ENCODE measurements around the gene KLHL14. TPM values are rescaled to one million over a fixed set of nuclear protein-coding genes. Genes with fewer than 3 reads are reported as not detected.
A peak's percentile ranks its signal among the peaks of the same experiment; 100 is the strongest.

KLHL14 gene, protein sequence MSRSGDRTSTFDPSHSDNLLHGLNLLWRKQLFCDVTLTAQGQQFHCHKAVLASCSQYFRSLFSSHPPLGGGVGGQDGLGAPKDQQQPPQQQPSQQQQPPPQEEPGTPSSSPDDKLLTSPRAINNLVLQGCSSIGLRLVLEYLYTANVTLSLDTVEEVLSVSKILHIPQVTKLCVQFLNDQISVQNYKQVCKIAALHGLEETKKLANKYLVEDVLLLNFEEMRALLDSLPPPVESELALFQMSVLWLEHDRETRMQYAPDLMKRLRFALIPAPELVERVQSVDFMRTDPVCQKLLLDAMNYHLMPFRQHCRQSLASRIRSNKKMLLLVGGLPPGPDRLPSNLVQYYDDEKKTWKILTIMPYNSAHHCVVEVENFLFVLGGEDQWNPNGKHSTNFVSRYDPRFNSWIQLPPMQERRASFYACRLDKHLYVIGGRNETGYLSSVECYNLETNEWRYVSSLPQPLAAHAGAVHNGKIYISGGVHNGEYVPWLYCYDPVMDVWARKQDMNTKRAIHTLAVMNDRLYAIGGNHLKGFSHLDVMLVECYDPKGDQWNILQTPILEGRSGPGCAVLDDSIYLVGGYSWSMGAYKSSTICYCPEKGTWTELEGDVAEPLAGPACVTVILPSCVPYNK
- not detected in 2 replicates for total RNA-seq (ENCODE audit: low replicate concordance)

DNA sequence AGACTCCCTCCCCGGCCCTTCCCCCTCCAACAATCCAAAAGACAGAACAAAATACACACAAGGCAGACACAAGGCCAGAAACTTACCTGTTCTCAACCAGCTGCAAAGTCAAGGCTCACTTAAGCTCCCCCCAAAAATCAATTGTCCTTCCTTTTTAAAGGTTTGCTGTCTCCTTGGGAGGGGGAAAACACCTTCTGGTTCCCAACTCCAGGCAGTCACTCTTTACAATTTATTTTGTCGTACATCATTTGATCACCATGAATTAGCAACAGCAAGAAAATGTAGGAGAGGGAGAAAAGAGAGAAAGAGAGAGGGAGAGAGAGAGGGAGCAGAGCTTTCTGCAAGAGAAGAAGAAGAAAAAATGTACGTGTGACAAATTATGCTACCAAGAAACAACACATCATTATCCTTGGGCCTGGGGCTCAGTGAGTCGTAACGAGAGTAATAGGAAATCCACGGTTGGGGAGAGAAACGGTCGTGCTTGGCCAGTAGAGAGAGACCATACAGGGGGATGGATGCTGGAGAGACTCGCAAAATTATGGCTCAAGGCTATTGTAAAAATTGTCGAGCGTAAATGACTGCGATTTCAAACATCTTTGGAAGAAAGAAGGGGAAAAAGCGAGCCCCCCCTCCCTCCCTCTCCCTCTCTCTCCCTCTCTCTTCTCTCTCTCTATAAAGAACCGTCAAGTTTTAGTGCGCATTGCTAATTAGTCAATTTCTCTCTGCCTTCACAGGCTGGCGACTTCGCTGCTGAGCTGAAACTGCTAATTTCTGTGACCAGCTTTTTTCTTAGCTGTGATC, at the start of gene KLHL14:
TSS of gene KLHL14 (minus strand) at position 443 of the 801 bp plus-strand sequence. CDS start 2,432 bp downstream, outside the sequence.
- TF ChIP-seq, protein P1, sequence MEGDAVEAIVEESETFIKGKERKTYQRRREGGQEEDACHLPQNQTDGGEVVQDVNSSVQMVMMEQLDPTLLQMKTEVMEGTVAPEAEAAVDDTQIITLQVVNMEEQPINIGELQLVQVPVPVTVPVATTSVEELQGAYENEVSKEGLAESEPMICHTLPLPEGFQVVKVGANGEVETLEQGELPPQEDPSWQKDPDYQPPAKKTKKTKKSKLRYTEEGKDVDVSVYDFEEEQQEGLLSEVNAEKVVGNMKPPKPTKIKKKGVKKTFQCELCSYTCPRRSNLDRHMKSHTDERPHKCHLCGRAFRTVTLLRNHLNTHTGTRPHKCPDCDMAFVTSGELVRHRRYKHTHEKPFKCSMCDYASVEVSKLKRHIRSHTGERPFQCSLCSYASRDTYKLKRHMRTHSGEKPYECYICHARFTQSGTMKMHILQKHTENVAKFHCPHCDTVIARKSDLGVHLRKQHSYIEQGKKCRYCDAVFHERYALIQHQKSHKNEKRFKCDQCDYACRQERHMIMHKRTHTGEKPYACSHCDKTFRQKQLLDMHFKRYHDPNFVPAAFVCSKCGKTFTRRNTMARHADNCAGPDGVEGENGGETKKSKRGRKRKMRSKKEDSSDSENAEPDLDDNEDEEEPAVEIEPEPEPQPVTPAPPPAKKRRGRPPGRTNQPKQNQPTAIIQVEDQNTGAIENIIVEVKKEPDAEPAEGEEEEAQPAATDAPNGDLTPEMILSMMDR (IDR thresholded peaks at IDR 0.05; ENCODE audit: insufficient read depth, low read length), result no peak
- peak within 1 kb of the TSS; percentile 22 for H3K4me3 ChIP-seq (ENCODE audit: low read depth, low read length)
- no peak for DNase-seq (ENCODE audit: low read depth)

DNA sequence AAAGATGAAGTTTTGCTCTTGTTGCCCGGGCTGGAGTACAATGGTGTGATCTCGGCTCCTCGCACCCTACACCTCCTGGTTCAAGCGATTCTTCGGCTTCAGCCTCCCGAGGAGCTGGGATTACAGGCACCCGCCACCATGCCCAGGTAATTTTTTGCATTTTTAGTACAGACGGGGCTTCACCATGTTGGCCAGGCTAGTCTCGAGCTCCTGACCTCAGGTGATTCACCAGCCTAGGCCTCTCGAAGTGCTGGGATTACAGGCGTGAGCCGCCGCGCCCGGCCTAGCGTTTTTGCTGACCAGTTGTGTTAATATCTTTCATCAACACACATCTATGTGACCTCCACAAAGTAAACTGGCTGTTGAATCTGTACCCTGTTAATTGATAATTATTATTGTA, 49.4 kb upstream of the KLHL14 start:
- no peak overlapping the region for H3K4me3 ChIP-seq (ENCODE audit: low read depth, low read length)
- TF ChIP-seq, protein P1 (IDR thresholded peaks at IDR 0.05; ENCODE audit: insufficient read depth, low read length), result no peak
- DNase-seq (ENCODE audit: low read depth), result no peak

DNA sequence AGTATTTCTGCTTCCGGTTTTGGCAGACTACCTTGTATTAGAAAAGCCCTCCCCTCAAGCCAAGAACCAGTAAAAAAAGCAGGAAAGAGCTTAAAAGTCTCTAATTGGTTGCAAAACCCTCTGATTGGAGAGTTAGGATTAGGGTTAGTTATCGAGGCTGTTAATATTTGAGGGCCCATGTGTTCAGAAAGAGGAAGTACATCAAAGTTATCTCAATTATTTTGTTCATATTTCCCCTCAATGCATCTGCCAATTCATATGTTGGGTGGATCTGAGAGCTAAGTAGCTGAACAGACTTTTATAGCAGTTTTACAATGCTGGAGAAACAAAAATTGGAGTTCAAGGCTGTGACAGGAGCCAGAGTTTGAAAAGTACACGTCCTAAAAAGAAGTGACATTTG, 43.1 kb upstream of the KLHL14 start:
- no peak for DNase-seq (ENCODE audit: low read depth)
- TF ChIP-seq, protein P1 (IDR thresholded peaks at IDR 0.05; ENCODE audit: insufficient read depth, low read length), result no peak
- no peak overlapping the region for H3K4me3 ChIP-seq (ENCODE audit: low read depth, low read length)

DNA sequence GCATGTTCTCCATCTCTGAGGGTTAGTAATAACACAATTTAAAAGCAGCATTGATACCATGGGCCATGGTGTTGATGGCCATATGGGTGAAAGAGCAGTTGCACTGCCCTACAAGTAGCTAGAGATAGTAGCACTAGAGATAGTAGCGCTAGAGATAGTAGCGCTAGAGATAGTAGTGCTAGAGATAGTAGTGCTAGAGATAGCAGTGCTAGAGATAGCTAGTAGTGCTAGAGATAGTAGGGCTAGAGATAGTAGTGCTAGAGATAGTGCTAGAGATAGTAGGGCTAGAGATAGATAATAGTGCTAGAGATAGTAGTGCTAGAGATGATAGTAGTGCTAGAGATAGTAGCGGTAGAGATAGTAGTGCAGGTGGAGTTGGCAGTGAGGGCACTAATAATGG, 39.5 kb upstream of the KLHL14 start:
- no peak for DNase-seq (ENCODE audit: low read depth)
- TF ChIP-seq, protein P1 (IDR thresholded peaks at IDR 0.05; ENCODE audit: insufficient read depth, low read length), result no peak

DNA sequence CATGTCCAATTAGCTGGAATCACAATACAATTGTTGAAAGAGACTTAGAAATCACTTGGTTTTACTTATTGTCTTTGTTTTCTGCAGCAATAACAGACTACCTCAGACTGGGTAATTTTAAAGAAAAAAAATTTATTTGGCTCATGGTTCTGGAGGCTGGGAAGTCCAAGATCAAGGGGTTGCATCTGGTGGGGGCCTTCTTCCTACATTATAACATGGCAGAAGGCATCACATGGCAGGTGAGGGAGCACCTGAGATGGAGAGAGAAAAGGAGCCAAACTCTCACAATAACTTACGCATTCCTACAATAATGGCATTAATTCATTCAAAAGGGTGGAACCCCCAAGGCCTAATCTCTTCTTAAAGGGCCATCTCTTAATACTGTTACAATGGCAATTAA, 37.5 kb upstream of the KLHL14 start:
- DNase-seq (ENCODE audit: low read depth), result no peak
- TF ChIP-seq, protein P1 (IDR thresholded peaks at IDR 0.05; ENCODE audit: insufficient read depth, low read length), result no peak
- no peak overlapping the region for H3K4me3 ChIP-seq (ENCODE audit: low read depth, low read length)

More for the DNA sequence above, 39.5 kb upstream of the KLHL14 start:
- H3K4me3 ChIP-seq (ENCODE audit: low read depth, low read length), result no peak overlapping the region

DNA sequence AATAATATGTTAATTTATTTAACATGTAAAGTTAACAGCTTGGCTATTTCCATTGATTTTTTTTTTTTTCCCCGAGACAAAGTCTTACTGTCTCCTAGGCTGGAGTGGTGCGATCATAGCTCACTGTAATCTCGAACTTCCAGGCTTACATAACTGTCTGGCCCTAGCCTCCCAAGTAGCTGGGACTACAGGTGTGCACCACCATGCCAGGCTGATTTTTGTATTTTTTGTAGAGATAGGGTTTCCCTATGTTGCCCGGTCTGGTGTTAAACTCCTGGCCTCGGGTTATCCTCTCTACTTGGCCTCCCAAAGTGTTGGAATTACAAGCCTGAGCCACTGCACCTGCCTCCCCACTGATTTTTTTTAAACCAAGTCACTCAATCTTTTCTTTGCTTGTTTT, 32.5 kb upstream of the KLHL14 start:
- no peak for DNase-seq (ENCODE audit: low read depth)
- TF ChIP-seq, protein P1 (IDR thresholded peaks at IDR 0.05; ENCODE audit: insufficient read depth, low read length), result no peak
- H3K4me3 ChIP-seq (ENCODE audit: low read depth, low read length), result no peak overlapping the region
